HK-2 (cell line): Measurements from ENCODE around the gene PRSS48.
"Not testable (repeated sequence)": the region's sequence is repeated elsewhere in the genome, so short reads cannot be mapped to it uniquely, and the experiment has no call there.

Experiments
- DNase-seq: peaks from one replicate; pipeline ENCODE4 v3.0.0-alpha.2; 2018; ENCODE audit not compliant: unreplicated experiment

The PRSS48 gene

GRCh38 chr4:151260526-151260925 is 16.4 kb upstream of the PRSS48 start:
- peak; percentile 21 for DNase-seq

DNA sequence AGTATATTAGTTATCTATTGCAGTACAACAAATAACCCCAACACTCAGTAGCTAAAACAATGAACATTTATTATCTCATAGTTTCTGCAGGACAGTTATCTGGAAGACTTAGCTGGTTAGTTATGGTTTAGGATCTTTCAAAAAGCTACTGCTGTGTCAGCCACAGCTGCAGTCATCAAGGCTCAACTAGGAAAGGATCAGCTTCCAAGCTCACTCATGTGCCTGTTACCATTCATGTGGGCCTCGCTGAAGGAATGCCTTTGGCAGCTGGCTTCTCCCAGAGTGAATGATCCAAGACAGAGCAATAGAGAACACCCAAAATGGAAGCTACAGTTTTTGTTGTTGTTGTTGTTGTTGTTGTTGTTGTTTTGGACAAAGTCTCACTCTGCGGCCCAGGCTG is 13.5 kb upstream of the PRSS48 start:
- DNase-seq = no peak

GRCh38 chr4:151266497-151266896 is 10.5 kb upstream of the PRSS48 start:
- DNase-seq = no peak

GRCh38 chr4:151267104-151267503 is 9.9 kb upstream of the PRSS48 start:
- no peak for DNase-seq

- no peak for DNase-seq
Measured at GRCh38 chr4:151267822-151268535, 9.0 kb upstream of the PRSS48 start.

GRCh38 chr4:151268905-151269304 is 8.1 kb upstream of the PRSS48 start:
- not testable (repeated sequence) for DNase-seq

GRCh38 chr4:151284534-151285245 is 7.7 kb downstream of the PRSS48 start:
- DNase-seq = no peak

DNA sequence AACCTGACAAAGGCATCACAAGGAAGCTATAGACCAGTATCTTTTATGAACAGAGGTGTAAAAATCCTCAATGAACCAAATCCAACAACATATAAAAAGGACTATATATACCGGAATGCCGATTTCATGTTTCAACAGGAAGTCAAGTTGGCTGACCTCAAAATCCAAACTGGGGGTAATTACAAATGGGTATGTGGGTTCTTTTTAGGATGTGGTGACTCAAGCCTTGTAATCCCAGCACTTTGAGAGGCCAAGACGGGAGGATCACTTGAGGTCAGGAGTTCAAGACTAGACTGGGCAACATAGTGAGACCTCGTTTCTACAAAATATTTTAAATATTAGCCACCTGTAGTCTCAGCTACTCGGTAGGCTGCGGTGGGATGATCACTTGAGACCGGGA is 10.4 kb downstream of the PRSS48 start:
- no peak for DNase-seq

DNA sequence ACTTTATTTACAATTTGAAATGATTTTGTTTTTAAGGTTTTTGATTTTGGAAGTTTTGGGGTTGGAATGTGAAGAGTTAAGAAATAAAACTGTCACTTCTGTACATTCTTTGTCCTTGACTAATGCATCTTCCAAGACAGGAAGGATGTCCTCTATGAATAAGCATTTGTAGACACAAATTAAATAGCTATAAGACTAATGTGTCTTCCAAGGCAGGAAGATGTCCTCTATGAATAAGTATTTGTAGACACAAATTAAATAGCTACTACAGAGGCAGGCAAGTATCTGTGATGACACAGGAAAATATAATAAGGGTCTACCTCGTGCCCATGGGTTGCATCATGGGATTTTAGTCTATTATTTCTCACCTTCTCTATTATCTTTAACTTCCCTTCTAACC is 14.5 kb downstream of the PRSS48 start:
- no peak for DNase-seq

GRCh38 chr4:151292038-151292437 is 15.1 kb downstream of the PRSS48 start:
- no peak for DNase-seq

DNA sequence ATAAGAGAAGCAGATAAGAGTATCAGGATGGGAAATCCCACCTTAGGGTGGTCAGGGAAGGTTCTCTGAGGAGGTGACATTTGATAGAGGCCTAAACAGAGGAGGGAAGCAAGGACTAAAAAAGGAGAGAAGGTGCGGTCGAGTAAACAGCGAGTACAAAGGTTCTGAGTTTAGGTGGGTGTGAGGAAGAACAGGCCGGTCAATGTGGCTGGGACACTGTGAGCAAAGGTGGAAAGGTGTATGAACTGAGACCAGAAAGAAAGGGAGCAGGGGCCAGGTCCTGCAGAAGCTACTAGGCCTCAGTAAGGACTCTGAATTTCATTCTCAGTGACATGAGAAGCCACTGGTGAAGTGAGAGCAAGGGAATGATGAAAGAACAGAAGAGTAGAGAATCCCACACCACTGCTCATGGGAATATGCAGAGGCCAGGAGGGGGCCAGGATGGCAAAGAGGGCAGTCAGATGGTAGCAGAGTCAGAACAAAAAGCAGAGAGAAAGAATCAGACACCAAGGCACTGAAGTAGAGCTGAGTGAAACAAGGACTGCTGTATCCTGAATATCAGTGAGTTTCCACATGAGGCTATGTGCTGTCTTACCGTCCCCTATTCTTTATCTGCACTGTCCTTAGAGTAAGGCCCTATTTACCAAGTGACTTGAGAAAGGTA is 18.0 kb downstream of the PRSS48 start:
- DNase-seq = no peak

GRCh38 chr4:151296227-151296626 is 19.3 kb downstream of the PRSS48 start:
- DNase-seq = no peak

- no peak for DNase-seq
Measured at GRCh38 chr4:151297170-151297569, 20.2 kb downstream of the PRSS48 start.

- no peak for DNase-seq
Measured at GRCh38 chr4:151302432-151302831, 25.5 kb downstream of the PRSS48 start.

GRCh38 chr4:151304226-151304625 is 27.3 kb downstream of the PRSS48 start:
- no peak for DNase-seq

- no peak for DNase-seq
Measured at GRCh38 chr4:151304755-151305154, 27.8 kb downstream of the PRSS48 start.

- no peak for DNase-seq
Measured at GRCh38 chr4:151310124-151310728, 33.3 kb downstream of the PRSS48 start.

DNA sequence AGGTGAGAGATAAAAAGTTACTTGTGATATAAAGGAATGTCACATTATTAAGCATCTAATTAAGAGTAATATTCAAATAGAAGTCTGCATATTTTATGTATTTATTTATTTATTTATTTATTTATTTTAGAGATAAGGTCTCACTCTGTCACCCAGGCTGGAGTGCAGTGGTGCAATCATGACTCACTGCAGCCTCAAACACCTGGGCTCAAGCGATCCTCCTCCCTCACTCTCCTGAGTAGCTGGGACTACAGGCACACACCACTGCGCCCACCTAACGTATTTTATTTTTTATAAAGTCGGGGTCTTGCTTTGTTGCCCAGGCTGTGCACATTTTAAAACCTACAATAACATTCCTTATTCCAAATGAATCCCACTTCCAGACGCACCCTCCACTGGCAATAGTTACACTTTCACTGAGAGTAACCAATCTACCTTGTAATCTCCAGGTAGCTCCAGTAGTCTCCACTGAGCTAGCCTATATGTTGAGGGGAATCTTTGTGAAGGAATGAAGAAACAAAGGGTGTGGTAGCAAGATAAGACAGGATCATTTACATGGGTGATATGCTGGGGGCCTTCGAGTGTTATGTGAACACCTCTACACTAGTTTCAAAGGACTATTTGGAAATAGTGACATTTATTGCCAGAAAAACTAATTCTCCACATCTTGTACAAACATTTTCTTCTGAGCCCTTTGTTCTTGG is 36.5 kb downstream of the PRSS48 start:
- DNase-seq = no peak

- no peak for DNase-seq
Measured at GRCh38 chr4:151314010-151314355, 37.0 kb downstream of the PRSS48 start.

DNA sequence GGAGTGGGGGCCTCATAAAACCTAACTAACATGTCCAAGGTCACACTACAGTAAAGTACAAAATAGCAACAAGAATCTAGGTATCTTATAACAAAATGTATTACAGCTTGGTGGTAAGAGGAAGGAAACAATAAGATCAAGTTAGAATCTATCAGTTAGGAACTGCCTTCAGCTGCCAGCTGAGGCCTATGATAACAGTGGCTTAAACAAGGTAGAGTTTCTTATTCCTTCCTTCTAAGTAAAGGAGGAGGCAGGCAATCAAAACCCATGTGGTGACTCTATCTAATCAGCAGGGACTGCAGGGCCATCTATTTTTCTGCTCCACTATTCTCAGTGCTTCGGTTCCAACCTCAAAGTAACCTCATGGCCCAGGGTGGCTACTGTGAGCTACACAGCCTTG is 37.5 kb downstream of the PRSS48 start:
- DNase-seq = no peak

DNA sequence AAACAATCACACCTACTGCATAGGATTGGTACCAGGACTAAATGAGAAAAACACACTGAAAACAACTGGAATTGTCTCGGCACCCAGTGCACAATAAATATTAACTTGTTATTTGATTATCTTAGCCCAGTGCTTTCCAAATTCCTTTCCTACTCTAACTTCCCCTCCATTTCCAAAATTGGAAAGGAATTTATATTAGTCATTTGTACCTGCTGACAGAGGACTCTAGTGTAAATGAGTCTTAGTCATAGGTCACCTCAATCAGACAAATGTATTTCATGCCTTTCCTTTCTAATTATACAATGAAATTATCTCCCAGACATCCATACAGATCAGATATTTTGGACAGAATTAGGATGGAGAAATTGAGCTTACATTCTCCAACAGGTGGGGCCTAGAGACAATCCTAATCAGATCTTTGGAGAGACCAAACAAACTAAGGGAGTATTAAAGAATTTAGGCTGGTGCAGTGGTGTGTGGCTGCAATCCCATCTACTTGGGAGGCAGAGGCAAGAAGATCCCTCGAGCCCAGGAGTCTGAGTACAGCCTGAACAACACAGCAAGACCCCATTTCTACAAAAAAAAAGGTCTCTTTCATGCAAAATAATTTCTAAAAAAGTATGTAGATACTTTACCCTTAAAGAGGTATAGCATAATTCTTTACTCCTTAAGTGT is 38.4 kb downstream of the PRSS48 start:
- no peak for DNase-seq
